B cell (primary cell): ENCODE data around the gene DAO. TPM values are rescaled to one million over a fixed set of nuclear protein-coding genes. Genes with fewer than 3 reads are reported as not detected.

Experiments
- ATAC-seq: fragments of 200-7000 bp; cut with Tn5 transposase; one replicate; pipeline ENCODE4 v1.10.0; 2021; ENCODE audit warnings: low read depth, mild to moderate bottlenecking, moderate number of reproducible peaks, moderate library complexity
- CTCF ChIA-PET: fragments of 350-600 bp; sonication (Branson Sonifier 250); formaldehyde crosslinking; loops from one replicate; lab custom pipeline; 2021; ENCODE audit warnings: antibody characterized with exemption, inconsistent platforms; lab: Charles Lee
- POLR2A ChIA-PET: fragments of 350-600 bp; sonication (Branson Sonifier 250); formaldehyde crosslinking; loops from one replicate; lab custom pipeline; 2021; ENCODE audit warnings: antibody characterized with exemption; lab: Charles Lee
- DNase-seq: peaks from one replicate; pipeline ENCODE4 v3.0.0; 2013
- H2AFZ ChIP-seq: 2 replicates; pipeline ENCODE4 v1.6.1; 2012; ENCODE audit warnings: mild to moderate bottlenecking, low read depth, low read length; ENCODE audit not compliant: insufficient read depth, poor library complexity, severe bottlenecking
- H3K27ac ChIP-seq, 2 donors: 1 replicate in 1 of 2; 2 replicates in 1 of 2; pipeline ENCODE4 v1.5.1; 2012 to 2013; ENCODE audit warnings: low read length in 2 of 2, mild to moderate bottlenecking in 2 of 2, moderate library complexity in 1 of 2
- H3K27me3 ChIP-seq, 4 experiments: fragments of 200-600 bp in 1 of 4; sonication (generic) in 1 of 4; replicated peaks in 1 of 4; 1 replicate in 2 of 4; 2 replicates in 2 of 4; pipeline versions ENCODE4 v1.6.1 to v1.7.0; 2013 to 2016; ENCODE audit warnings: low read length in 3 of 4, mild to moderate bottlenecking in 2 of 4, mixed read lengths in 1 of 4, moderate library complexity in 1 of 4; ENCODE audit not compliant: insufficient read depth in 4 of 4, control insufficient read depth in 3 of 4; ENCODE audit errors: control extremely low read depth in 1 of 4
- H3K36me3 ChIP-seq, 2 experiments: replicated peaks in 1 of 2; 1 replicate in 1 of 2; 2 replicates in 1 of 2; pipeline versions ENCODE4 v1.6.1 to v1.7.1; 2013; ENCODE audit warnings: low read length in 1 of 2; ENCODE audit not compliant: insufficient read depth in 2 of 2, control insufficient read depth in 1 of 2; ENCODE audit errors: control extremely low read depth in 1 of 2, extremely low read depth in 1 of 2
- H3K4me1 ChIP-seq, 2 donors: fragments of 200-600 bp in 1 of 2; sonication (generic) in 1 of 2; 1 replicate in 1 of 2; 2 replicates in 1 of 2; pipeline versions ENCODE4 v1.5.1 to v1.6.1; 2013 to 2017; ENCODE audit warnings: low read length in 2 of 2; ENCODE audit not compliant: control insufficient read depth in 2 of 2, insufficient read depth in 2 of 2
- H3K4me2 ChIP-seq: replicated peaks from 2 replicates; pipeline ENCODE3; 2012; ENCODE audit warnings: mild to moderate bottlenecking, low read depth, low read length; ENCODE audit not compliant: poor library complexity, severe bottlenecking
- H3K4me3 ChIP-seq, 5 experiments: fragments of 200-600 bp in 1 of 5; sonication (generic) in 1 of 5; 1 replicate in 3 of 5; 2 replicates in 2 of 5; pipeline versions ENCODE4 v1.5.1 to v1.7.0; 2011 to 2016; ENCODE audit warnings: low read length in 4 of 5, mild to moderate bottlenecking in 4 of 5, low read depth in 2 of 5, control low read depth in 1 of 5, moderate library complexity in 1 of 5; ENCODE audit not compliant: insufficient read depth in 1 of 5; ENCODE audit errors: control extremely low read depth in 1 of 5, extremely low read depth in 1 of 5
- H3K79me2 ChIP-seq: fragments of 200-600 bp; sonication (generic); one replicate; pipeline ENCODE4 v1.6.0; 2016; ENCODE audit warnings: low read length; ENCODE audit not compliant: control insufficient read depth, insufficient read depth
- H3K9ac ChIP-seq: fragments of 200-600 bp; sonication (generic); 2 replicates; pipeline ENCODE4 v1.6.1; 2017; ENCODE audit warnings: mild to moderate bottlenecking, low read length, moderate library complexity
- H3K9me3 ChIP-seq, 3 donors: one replicate each; pipeline versions ENCODE4 v1.6.1 to v1.7.1; 2013; ENCODE audit warnings: low read length in 2 of 3; ENCODE audit not compliant: control insufficient read depth in 2 of 3, insufficient read depth in 1 of 3; ENCODE audit errors: control extremely low read depth in 1 of 3
- H4K20me1 ChIP-seq: 2 replicates; pipeline ENCODE4 v1.6.0; 2012; ENCODE audit warnings: mild to moderate bottlenecking, low read length; ENCODE audit not compliant: insufficient read depth, control insufficient read depth, poor library complexity, severe bottlenecking
- H3K27ac Mint-ChIP-seq: one replicate; pipeline ENCODE4 v1.8.0; 2021; ENCODE audit warnings: mixed read lengths
- H3K27me3 Mint-ChIP-seq: one replicate; pipeline ENCODE4 v1.8.0; 2021; ENCODE audit warnings: mixed read lengths
- H3K4me1 Mint-ChIP-seq: one replicate; pipeline ENCODE4 v1.8.0; 2021; ENCODE audit warnings: mixed read lengths
- H3K4me3 Mint-ChIP-seq: one replicate; pipeline ENCODE4 v1.8.0; 2021; ENCODE audit warnings: mixed read lengths
- H3K9me3 Mint-ChIP-seq: one replicate; pipeline ENCODE4 v1.8.0; 2022; ENCODE audit warnings: mixed read lengths; ENCODE audit not compliant: insufficient read depth
- EZH2 ChIP-seq: IDR thresholded peaks from 2 replicates; pipeline ENCODE4 v1.6.1; 2012; ENCODE audit warnings: borderline replicate concordance, low read depth, mild to moderate bottlenecking, moderate library complexity, low read length; ENCODE audit not compliant: insufficient read depth, poor library complexity, severe bottlenecking
- WGBS: methylation state at CpG from one replicate; pipeline ENCODE4 v1.1.5; 2013; ENCODE audit warnings: missing lambda C conversion rate; ENCODE audit not compliant: insufficient coverage; 5-methylcytosine and 5-hydroxymethylcytosine counted together
- intact Hi-C: fragments of 100-400 bp; cut with micrococcal nuclease; formaldehyde crosslinking; loops from one replicate; pipeline ENCODE4 v1.10.0; 2022
- polyA plus RNA-seq: library from polyadenylated mRNA; depleted of rRNA; stranded (reverse); fragments of >200 nt; gene quantifications from 2 replicates; pipeline ENCODE4 v1.2.3, GENCODE V29; 2012
- total RNA-seq, 2 donors: library from RNA; stranded (reverse); fragments of 120-200 nt in 1 of 2; gene quantifications; 1 replicate in 1 of 2; 2 replicates in 1 of 2; pipeline versions ENCODE4 v1.2.3 to v1.2.4, GENCODE V29; 2013 to 2022
- TF ChIP-seq, protein P1 (sequence below): fragments of 200-600 bp; IDR thresholded peaks from one replicate; pipeline ENCODE4 v1.8.0; 2022; ENCODE audit warnings: antibody characterized with exemption, mild to moderate bottlenecking

DAO gene
- total and polyA plus RNA-seq, 2 donors (not counting 1 experiment from before 2014, with no cell fraction given) = not detected

DNA sequence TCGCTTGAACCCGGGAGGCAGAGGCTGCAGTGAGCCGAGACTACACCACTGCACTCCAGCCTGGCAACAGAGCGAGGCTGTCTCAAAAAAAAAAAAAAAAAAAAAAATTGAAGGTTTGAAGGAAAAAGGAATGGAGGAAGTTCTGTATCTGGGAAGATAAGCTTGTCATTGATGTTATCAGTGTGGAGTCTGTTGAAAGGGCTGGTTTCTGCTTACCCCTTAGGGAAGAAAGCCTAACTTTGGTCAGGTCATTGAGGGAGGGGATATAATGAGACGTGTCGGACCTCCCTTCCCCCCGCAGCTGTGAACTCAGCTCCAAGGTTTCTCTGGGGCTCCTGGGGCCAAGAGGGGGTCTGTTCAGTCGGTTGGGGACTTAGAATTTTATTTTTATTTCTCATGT is 16.4 kb downstream of the DAO start:
- H3K4me3 Mint-ChIP-seq = no peak overlapping the region
- H3K4me1 Mint-ChIP-seq = no peaks in the 10 kb centered on the region
- H3K79me2 ChIP-seq = no peaks in the 10 kb centered on the region
- no peaks in the 10 kb centered on the region for H3K9me3 Mint-ChIP-seq
- H3K36me3 ChIP-seq = no peaks in the 10 kb centered on the region
- no peak overlapping the region for H3K4me3 ChIP-seq
- ATAC-seq (no peak), DNase-seq (no peak)
- H3K27me3 ChIP-seq = peaks cover 0 to 20% (median 2%) of the 10 kb centered on the region in 4 experiments
- no peaks in the 10 kb centered on the region for H3K9me3 ChIP-seq
- no peaks in the 10 kb centered on the region for H3K4me1 ChIP-seq
- intact Hi-C loops = no loop called here
- H3K27ac ChIP-seq = no peak overlapping the region
- TF ChIP-seq EZH2 = no peak
- H4K20me1 ChIP-seq = no peaks in the 10 kb centered on the region
- no peak overlapping the region for H3K27ac Mint-ChIP-seq
- CTCF ChIA-PET = interaction anchor here (1.0 kb wide), 1 partner anchor 12 kb away, joined by 3 read pairs; no protein-coding TSS in a partner anchor
- peaks cover 23% of the 10 kb centered on the region for H3K27me3 Mint-ChIP-seq
- WGBS = 21% methylated on average over 6 of the region's 8 CpGs
- no peak overlapping the region for H2AFZ ChIP-seq
- H3K9ac ChIP-seq = no peak overlapping the region
- POLR2A ChIA-PET = no interaction called here
- H3K4me2 ChIP-seq = no peak overlapping the region

- peaks cover 23% of the 10 kb centered on the region for H3K27me3 Mint-ChIP-seq
- ChIA-PET CTCF (no interaction called here), POLR2A (no interaction called here)
- Histone ChIP-seq H3K4me3 (no peak overlapping the region), H3K4me2 (no peak overlapping the region), H3K27ac (no peak overlapping the region), H2AFZ (no peak overlapping the region), H4K20me1 (no peaks in the 10 kb centered on the region), H3K27me3 (peaks cover 0 to 20% (median 2%) of the 10 kb centered on the region in 4 experiments), H3K9me3 (no peaks in the 10 kb centered on the region), H3K79me2 (no peaks in the 10 kb centered on the region), H3K4me1 (no peaks in the 10 kb centered on the region), H3K9ac (no peak overlapping the region), H3K36me3 (no peaks in the 10 kb centered on the region)
- WGBS = 93% methylated on average over 3 of the region's 4 CpGs
- intact Hi-C loops = no loop called here
- TF ChIP-seq EZH2 = no peak
- TF ChIP-seq, protein P1, sequence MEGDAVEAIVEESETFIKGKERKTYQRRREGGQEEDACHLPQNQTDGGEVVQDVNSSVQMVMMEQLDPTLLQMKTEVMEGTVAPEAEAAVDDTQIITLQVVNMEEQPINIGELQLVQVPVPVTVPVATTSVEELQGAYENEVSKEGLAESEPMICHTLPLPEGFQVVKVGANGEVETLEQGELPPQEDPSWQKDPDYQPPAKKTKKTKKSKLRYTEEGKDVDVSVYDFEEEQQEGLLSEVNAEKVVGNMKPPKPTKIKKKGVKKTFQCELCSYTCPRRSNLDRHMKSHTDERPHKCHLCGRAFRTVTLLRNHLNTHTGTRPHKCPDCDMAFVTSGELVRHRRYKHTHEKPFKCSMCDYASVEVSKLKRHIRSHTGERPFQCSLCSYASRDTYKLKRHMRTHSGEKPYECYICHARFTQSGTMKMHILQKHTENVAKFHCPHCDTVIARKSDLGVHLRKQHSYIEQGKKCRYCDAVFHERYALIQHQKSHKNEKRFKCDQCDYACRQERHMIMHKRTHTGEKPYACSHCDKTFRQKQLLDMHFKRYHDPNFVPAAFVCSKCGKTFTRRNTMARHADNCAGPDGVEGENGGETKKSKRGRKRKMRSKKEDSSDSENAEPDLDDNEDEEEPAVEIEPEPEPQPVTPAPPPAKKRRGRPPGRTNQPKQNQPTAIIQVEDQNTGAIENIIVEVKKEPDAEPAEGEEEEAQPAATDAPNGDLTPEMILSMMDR = no peak
- ATAC-seq (no peak), DNase-seq (no peak)
- no peak overlapping the region for H3K27ac Mint-ChIP-seq
- H3K9me3 Mint-ChIP-seq = no peaks in the 10 kb centered on the region
- H3K4me3 Mint-ChIP-seq = no peak overlapping the region
- no peaks in the 10 kb centered on the region for H3K4me1 Mint-ChIP-seq
Observed at GRCh38 chr12:108896817-108897216, 16.9 kb downstream of the DAO start.
